Renal cortex interstitium (tissue), 11 donors: ENCODE results near the gene OR51B2. TPM values are rescaled to one million over a fixed set of nuclear protein-coding genes. Genes with fewer than 3 reads are reported as not detected.
"Not testable (repeated sequence)": the region's sequence is repeated elsewhere in the genome, so short reads cannot be mapped to it uniquely, and the experiment has no call there.

Experiments used
- DNase-seq, 11 donors: peaks; one replicate each; pipeline ENCODE4 v3.0.0-alpha.2; 2013; ENCODE audit warnings: low read depth in 9 of 11, low spot score in 4 of 11; ENCODE audit errors: extremely low read depth in 1 of 11
- polyA plus RNA-seq, 3 donors: library from polyadenylated mRNA; unstranded; fragments of 120-200 nt; gene quantifications; one replicate each; pipeline ENCODE4 v1.2.1, GENCODE V29; 2013; ENCODE audit not compliant: insufficient read length in 3 of 3

OR51B2 gene
- polyA plus RNA-seq, 3 donors: not detected

- DNase-seq: no peak
These were observed 11.1 kb upstream of the OR51B2 start for GRCh38 chr11:5335170-5335569.

GRCh38 chr11:5317292-5317691 is 6.8 kb downstream of the OR51B2 start:
- no peak for DNase-seq

GRCh38 chr11:5313326-5314023 is 10.6 kb downstream of the OR51B2 start:
- DNase-seq: not testable (repeated sequence)

DNA sequence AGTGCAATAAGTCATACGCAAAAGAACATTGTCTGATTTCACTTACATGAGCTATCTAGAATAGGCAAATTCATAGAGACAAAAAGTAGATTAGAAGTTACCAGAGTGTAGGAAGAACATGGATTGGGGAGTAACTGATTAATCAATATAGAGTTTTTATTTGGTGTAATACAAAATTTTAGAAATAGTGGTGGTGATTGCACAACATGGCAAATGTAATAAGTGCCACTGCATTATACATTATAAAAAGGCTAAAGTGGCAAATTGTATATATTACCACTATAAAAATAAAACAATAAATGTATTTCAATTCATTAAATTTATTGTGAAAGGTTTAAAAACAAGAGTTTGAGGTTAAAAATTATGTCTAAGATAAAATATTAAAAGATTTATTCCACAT is 13.7 kb downstream of the OR51B2 start:
- DNase-seq: no peak

GRCh38 chr11:5307256-5308019 is 16.7 kb downstream of the OR51B2 start:
- no peak for DNase-seq

DNA sequence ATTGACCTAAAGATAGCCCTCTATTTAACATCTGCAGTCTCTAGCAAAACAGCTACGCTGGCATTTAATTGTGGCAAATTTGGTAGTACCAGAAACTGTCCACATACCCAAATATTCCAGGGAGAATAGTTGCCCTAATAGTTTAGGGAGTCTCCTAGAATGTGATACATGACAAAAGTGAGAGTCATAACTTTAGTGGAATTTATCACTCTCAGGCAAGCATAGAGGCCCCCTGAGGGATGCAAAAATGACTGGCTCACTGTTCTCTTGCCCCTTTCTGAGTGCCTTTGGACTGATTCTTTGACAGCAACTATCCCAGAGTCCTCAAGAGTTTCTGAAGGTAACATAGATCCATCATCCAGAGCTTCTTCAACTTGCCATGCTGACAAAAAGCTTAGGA is 20.1 kb downstream of the OR51B2 start:
- DNase-seq: no peak

DNA sequence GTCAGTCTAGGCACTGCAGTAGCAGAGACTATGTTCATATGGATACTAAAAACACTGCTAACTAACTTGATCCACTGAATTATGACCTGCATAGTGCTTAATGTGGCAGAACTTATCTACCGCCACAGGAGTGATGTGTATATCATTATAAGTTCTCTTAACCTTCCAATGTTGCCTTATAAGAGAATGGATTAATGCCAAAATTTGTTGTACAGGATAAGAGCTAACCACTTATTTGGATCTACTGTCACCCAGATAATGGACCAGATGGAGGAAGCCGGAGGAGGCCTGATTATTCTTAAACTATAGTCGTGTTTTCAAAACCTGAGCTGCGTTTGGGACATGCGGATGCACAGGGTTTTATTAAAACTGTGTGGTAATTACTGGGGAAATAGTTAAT is 20.5 kb downstream of the OR51B2 start:
- DNase-seq: no peak

GRCh38 chr11:5301846-5302245 is 22.3 kb downstream of the OR51B2 start, which contains the start of gene OR51B4:
Gene OR51B4 (minus strand): TSS chr11:5301946. CDS start chr11:5301946, 0 bp downstream.
- no peak for DNase-seq

DNA sequence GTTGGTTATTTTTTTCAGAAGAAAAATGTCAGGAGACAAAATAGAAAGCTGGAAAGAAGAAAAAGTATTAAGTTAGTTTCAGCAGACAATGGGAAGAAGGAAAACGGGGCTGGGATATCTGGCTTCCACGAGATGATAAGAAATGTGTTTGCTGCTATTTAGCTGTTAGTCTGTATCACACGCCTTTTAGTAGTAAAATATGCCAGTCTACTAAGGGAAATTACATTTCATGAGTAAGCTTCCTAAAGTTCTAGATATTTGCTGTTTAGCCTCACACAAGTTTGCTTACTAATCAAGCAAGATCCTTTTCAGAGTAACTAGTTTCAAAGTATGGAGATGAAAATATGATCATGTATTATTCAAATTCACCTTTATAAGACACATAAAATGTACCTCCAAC is 23.8 kb downstream of the OR51B2 start:
- DNase-seq: no peak

GRCh38 chr11:5298451-5298850 is 25.6 kb downstream of the OR51B2 start:
- DNase-seq: no peak

DNA sequence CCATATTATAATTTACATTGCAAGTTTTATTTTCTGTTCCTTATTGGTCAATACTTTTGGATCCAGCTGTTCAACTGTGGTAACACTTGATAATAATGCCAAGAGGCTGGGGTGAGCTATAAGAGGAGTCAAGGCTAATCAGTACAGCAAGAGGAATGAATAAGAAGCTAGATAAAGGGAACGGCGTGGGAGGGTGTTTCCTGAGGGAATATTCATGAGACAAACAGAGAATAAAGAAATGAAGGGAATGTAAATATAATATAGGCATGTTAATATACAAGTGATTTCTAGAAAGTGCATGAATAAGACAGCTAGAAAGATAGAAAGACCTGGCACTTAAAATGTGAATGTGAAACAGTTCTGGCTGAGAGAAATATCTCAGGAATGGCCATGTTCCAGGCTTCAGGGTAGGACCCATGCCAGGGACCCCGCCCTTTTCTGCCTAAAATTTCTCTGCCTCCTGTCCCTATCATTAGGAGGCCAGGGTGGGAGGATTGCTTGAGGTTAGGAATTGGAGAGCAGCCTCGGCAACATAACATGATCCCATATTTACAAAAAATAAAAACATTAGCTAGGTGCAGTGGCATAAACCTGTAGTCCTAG is 26.3 kb downstream of the OR51B2 start:
- DNase-seq: no peak

DNA sequence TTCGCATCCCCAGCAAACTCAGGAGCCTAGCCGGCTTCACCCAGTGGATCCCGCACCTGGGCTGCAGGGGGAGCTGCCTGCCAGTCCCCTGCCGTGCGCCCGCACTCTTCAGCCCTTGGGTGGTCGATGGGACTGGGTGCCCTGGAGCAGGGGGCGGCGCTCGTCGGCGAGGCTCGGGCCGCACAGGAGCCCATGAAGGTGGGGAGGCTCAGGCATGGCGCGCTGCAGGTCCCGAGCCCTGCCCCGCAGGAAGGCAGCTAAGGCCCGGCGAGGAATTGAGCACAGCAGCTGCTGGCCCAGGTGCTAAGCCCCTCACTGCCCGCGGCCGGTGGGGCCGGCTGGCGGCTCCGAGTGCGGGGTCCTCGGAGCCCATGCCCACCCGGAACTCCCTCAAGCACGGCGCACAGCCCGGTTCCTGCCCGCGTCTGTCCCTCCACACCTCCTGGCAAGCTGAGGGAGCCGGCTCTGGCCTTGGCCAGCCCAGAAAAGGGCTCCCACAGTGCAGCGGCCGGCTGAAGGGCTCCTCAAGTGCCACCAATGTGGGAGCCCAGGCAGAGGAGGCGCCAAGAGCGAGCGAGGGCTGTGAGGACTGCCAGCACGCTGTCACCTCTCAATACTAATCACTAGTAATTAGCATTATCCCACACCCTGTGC is 29.6 kb downstream of the OR51B2 start:
- not testable (repeated sequence) for DNase-seq

DNA sequence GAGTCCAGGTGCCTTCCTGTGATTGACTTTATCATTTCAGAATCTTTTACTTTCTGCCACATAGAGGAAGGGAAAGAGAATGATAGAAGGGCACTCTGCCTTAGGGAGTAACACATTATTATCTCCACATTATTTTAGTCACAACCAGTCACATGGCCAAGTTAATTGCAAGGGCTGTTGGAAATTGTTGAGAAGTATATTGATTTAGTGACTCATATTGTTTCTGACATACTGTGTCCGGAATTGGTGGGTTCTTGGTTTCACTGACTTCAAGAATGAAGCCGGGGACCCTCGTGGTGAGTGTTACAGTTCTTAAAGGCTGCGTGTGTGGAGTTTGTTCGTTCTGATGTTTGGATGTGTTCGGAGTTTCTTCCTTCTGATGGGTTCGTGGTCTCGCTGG is 31.1 kb downstream of the OR51B2 start:
- DNase-seq: no peak

DNA sequence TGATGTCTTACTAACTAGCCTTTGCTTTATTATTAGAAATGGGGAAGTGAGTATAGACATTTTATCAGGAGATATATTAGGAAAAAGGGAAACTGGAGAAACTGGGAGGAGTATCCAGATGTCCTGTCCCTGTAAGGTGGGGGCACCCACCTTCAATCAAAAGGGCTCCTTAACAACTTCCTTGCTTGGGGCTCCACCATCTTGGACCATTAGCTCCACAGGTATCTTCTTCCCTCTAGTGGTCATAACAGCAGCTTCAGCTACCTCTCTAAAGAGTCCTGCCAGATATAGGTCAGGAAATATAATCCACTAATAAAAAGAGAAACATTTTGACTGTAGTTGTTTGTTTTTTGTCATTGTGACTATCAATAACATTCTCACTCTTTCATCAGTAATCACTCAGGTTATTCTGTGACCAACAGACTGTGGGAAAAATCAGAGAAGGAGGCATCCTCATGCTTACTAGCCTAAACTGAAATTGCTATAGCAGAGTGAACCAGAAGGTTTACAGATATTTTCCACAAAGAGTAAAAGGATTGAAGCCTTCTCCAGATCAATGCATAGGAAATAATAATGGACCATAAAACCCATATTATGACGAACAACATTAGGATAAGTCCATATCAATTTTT is 32.8 kb downstream of the OR51B2 start:
- DNase-seq: no peak

GRCh38 chr11:5290106-5290505 is 34.0 kb downstream of the OR51B2 start:
- no peak for DNase-seq

DNA sequence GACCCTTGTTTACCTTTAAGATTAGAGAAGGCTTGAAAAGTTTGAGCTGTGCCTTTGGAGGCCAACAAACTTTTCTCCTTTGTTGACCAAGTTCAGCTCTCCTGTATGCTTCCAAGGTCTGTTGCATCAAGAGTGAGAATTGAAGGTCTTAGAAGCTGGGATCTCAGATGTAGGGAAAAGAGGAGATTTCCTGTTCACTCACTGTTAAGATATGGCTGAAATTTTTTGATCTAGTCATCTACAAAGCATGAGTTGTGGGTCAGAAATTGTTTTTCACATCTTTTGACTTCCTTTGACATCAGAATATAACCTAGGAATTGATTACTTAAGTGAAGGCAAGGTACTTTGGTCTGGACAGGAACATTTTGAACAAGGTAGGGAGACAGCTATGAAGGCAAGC is 34.4 kb downstream of the OR51B2 start:
- no peak for DNase-seq

- no peak for DNase-seq
These were observed 35.1 kb downstream of the OR51B2 start for GRCh38 chr11:5288906-5289550.

GRCh38 chr11:5288108-5288905 is 35.8 kb downstream of the OR51B2 start:
- no peak for DNase-seq
